ENCODE data around the gene C1orf116.
A peak's percentile ranks its signal among the peaks of the same experiment; 100 is the strongest.
"Not testable (repeated sequence)": the region's sequence is repeated elsewhere in the genome, so short reads cannot be mapped to it uniquely, and the experiment has no call there.

C1orf116 gene

GRCh38 chr1:207049974-207050391 lies 17.4 kb upstream of the C1orf116 start:
- peak overlapping the region; percentile 93 for H3K27ac ChIP-seq
- no peak for DNase-seq (ENCODE audit: low spot score)
- ChIA-PET POLR2A (ENCODE audit: low non-redundant PET) (no interaction called here), CTCF (interaction anchor here (0.5 to 1.2 kb wide), 13 partner anchors 9 to 1442 kb away, joined by 3 to 8 read pairs (median 4); partner anchors contain the start of gene C1orf116)
- peak; percentile 84 for TF ChIP-seq CTCF (conservative IDR thresholded peaks at IDR 0.05; ENCODE audit: low read depth)

GRCh38 chr1:207049514-207049913 lies 17.0 kb upstream of the C1orf116 start:
- ChIA-PET POLR2A (ENCODE audit: low non-redundant PET) (no interaction called here), CTCF (interaction anchor here (0.6 to 1.2 kb wide), 10 partner anchors 9 to 1442 kb away, joined by 3 to 8 read pairs (median 4); partner anchors contain the start of gene C1orf116)
- TF ChIP-seq CTCF (conservative IDR thresholded peaks at IDR 0.05; ENCODE audit: low read depth), result no peak
- H3K27ac ChIP-seq, result no peak overlapping the region
- no peak for DNase-seq (ENCODE audit: low spot score)

DNA sequence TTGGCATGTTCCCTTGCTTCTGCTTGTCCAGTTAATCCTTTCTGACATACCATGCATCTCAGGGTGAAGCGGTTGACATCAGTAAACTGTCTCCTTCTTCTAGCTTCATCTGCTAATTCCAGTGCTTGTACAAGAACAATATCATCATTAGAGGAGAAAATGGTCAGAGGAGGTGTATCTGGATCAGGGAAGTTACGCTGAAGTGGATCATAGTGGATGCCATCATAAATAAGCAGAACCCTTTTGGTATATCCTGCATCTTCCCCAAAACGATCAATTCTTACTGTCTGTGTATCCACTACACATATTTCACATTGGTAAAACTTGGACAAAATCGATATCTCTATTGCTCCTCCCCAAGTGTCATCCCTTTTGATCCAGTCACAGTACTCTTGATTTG lies 16.5 kb upstream of the C1orf116 start:
- POLR2A ChIA-PET (ENCODE audit: low non-redundant PET), result no interaction called here
- TF ChIP-seq CTCF (conservative IDR thresholded peaks at IDR 0.05; ENCODE audit: low read depth), result no peak
- CTCF ChIA-PET, result interaction anchor here (0.5 to 1.0 kb wide), 3 partner anchors 21 to 356 kb away, joined by 3 to 4 read pairs (median 3); no protein-coding TSS in a partner anchor
- DNase-seq (ENCODE audit: low spot score), result no peak
- no peak overlapping the region for H3K27ac ChIP-seq

DNA sequence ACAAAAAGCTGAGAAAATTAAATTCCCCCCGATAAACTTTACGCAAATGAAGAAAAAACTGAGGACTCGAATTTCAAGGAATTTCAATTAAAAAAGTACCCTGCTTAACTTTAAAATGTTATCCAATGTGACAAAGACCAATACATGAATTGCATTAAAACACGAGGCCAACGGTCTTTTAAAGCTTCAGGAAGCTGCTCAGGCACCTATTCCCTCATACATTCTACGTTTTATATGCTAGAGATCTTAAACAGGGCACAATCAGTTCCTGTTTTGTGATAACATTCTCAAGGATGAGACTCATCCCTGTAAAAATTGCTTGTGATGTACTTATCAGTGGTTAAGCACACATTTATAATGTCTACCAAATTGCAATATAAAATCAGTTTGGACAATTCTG lies 15.5 kb upstream of the C1orf116 start:
- no peak overlapping the region for H3K27ac ChIP-seq
- ChIA-PET POLR2A (ENCODE audit: low non-redundant PET) (no interaction called here), CTCF (no interaction called here)
- no peak for TF ChIP-seq CTCF (conservative IDR thresholded peaks at IDR 0.05; ENCODE audit: low read depth)
- no peak for DNase-seq (ENCODE audit: low spot score)

GRCh38 chr1:207047505-207047904 lies 14.9 kb upstream of the C1orf116 start:
- DNase-seq (ENCODE audit: low spot score), result no peak
- TF ChIP-seq CTCF (conservative IDR thresholded peaks at IDR 0.05; ENCODE audit: low read depth), result no peak
- H3K27ac ChIP-seq, result no peak overlapping the region
- ChIA-PET CTCF (no interaction called here), POLR2A (ENCODE audit: low non-redundant PET) (interaction anchor here (1.4 kb wide), 1 partner anchor 15 kb away, joined by 5 read pairs; the partner anchor contains the start of gene C1orf116)

- CTCF ChIA-PET, result no interaction called here
- no peak overlapping the region for H3K27ac ChIP-seq
- DNase-seq (ENCODE audit: low spot score), result no peak
- POLR2A ChIA-PET (ENCODE audit: low non-redundant PET), result no interaction called here
- no peak for TF ChIP-seq CTCF (conservative IDR thresholded peaks at IDR 0.05; ENCODE audit: low read depth)
These were observed 12.9 kb upstream of the C1orf116 start for GRCh38 chr1:207045453-207045852.

- POLR2A ChIA-PET (ENCODE audit: low non-redundant PET); DNase-seq (ENCODE audit: low spot score); CTCF ChIA-PET; H3K27ac ChIP-seq: not testable (repeated sequence)
These were observed 8.8 kb upstream of the C1orf116 start for GRCh38 chr1:207041397-207041796.
